HCT116 (cell line): ENCODE measurements around the gene PRKCA. TPM values are rescaled to one million over a fixed set of nuclear protein-coding genes. Genes with fewer than 3 reads are reported as not detected.

Experiments used
- ATAC-seq: fragments of 200-7000 bp; cut with Tn5 transposase; 2 replicates; pipeline ENCODE4 v1.9.1; 2020; ENCODE audit warnings: mild to moderate bottlenecking, moderate library complexity
- BruUV-seq: library from RNA; stranded (reverse); fragments of 400-500 nt; replicated peaks from 2 replicates; lab custom pipeline; 2021; lab: Mats Ljungman, UMichigan
- CTCF ChIA-PET: fragments of 300-600 bp; sonication (Branson Sonifier 250); formaldehyde crosslinking; loops from one replicate; lab custom pipeline; 2021; ENCODE audit warnings: antibody characterized with exemption; lab: Charles Lee
- POLR2A ChIA-PET: fragments of 300-600, 350-600 bp; sonication (Branson Sonifier 250); formaldehyde crosslinking; loops from one replicate; lab custom pipeline; 2021; ENCODE audit warnings: antibody characterized with exemption; lab: Charles Lee
- RAD21 ChIA-PET, 2 experiments: fragments of 300-600 bp; sonication (Branson Sonifier 250); formaldehyde crosslinking; loops; one replicate each; lab custom pipeline; 2023; ENCODE audit warnings: low total read pairs in 2 of 2; ENCODE audit not compliant: uncharacterized antibody in 2 of 2, unreplicated experiment in 2 of 2, low non-redundant PET in 1 of 2; lab: Charles Lee
- DNase-seq: peaks from one replicate; pipeline ENCODE4 v3.0.0-alpha.2; 2010; ENCODE audit warnings: low read depth, low spot score
- H2AFZ ChIP-seq: fragments of 200-600 bp; shearing (Covaris generic), sonication (generic); 2 replicates; pipeline ENCODE4 v1.6.1; 2017; ENCODE audit warnings: low read depth, mixed run types, mixed read lengths, antibody characterized with exemption, low read length; ENCODE audit not compliant: poor library complexity, severe bottlenecking
- H3K27ac ChIP-seq: 2 replicates; pipeline ENCODE4 v1.5.1; 2012; ENCODE audit warnings: low read depth, low read length
- H3K27me3 ChIP-seq: fragments of 200-600 bp; sonication (generic); 2 replicates; pipeline ENCODE4 v1.6.1; 2016; ENCODE audit warnings: mixed run types, low read length, mixed read lengths; ENCODE audit not compliant: insufficient read depth
- H3K36me3 ChIP-seq, 2 experiments: fragments of 200-500 bp in 1 of 2; fragments of 200-600 bp in 1 of 2; sonication (Bioruptor generic) in 1 of 2; sonication (generic) in 1 of 2; 2 replicates each; pipeline versions ENCODE4 v1.5.1 to v1.6.1; 2014 to 2016; ENCODE audit warnings: low read length in 2 of 2, inconsistent platforms in 1 of 2, mixed read lengths in 1 of 2, mixed run types in 1 of 2; ENCODE audit not compliant: insufficient read depth in 2 of 2, control insufficient read depth in 1 of 2
- H3K4me1 ChIP-seq, 2 experiments: fragments of 200-600 bp in 1 of 2; sonication (generic) in 1 of 2; 2 replicates each; pipeline versions ENCODE4 v1.5.1 to v1.6.1; 2012 to 2017; ENCODE audit warnings: low read length in 2 of 2, inconsistent platforms in 1 of 2, mild to moderate bottlenecking in 1 of 2, mixed read lengths in 1 of 2, mixed run types in 1 of 2, moderate library complexity in 1 of 2; ENCODE audit not compliant: insufficient read depth in 2 of 2, control insufficient read depth in 1 of 2
- H3K4me2 ChIP-seq: fragments of 200-600 bp; sonication (generic); 2 replicates; pipeline ENCODE4 v1.6.1; 2017; ENCODE audit warnings: mixed run types, low read length, mixed read lengths
- H3K4me3 ChIP-seq, 2 experiments: fragments of 200-600 bp in 1 of 2; sonication (generic) in 1 of 2; replicated peaks in 1 of 2; 2 replicates each; pipeline ENCODE4 v1.5.1; 2011 to 2016; ENCODE audit warnings: low read length in 2 of 2, control low read depth in 1 of 2, low read depth in 1 of 2, mild to moderate bottlenecking in 1 of 2, mixed read lengths in 1 of 2, mixed run types in 1 of 2
- H3K79me2 ChIP-seq: fragments of 200-600 bp; sonication (generic); 2 replicates; pipeline ENCODE4 v1.6.1; 2017; ENCODE audit warnings: mild to moderate bottlenecking, mixed run types, low read length, moderate library complexity, mixed read lengths; ENCODE audit not compliant: insufficient read depth
- H3K9ac ChIP-seq: fragments of 200-600 bp; sonication (generic); 2 replicates; pipeline ENCODE4 v1.6.1; 2016; ENCODE audit warnings: low read length, mixed read lengths
- H3K9me2 ChIP-seq: fragments of 200-600 bp; sonication (generic), shearing (Covaris generic); 2 replicates; pipeline ENCODE4 v1.6.1; 2017; ENCODE audit warnings: mixed run types, mild to moderate bottlenecking, moderate library complexity; ENCODE audit not compliant: insufficient read depth
- H3K9me3 ChIP-seq, 2 experiments: fragments of 200-500 bp in 1 of 2; fragments of 200-600 bp in 1 of 2; sonication (Bioruptor generic) in 1 of 2; sonication (generic) in 1 of 2; 2 replicates each; pipeline ENCODE4 v1.6.1; 2014 to 2017; ENCODE audit warnings: low read length in 2 of 2, mixed read lengths in 2 of 2, inconsistent platforms in 1 of 2, low read depth in 1 of 2, mild to moderate bottlenecking in 1 of 2, mixed run types in 1 of 2, moderate library complexity in 1 of 2; ENCODE audit not compliant: control insufficient read depth in 1 of 2, insufficient read depth in 1 of 2
- H4K20me1 ChIP-seq: fragments of 200-600 bp; sonication (generic), shearing (Covaris generic); 2 replicates; pipeline ENCODE4 v1.6.1; 2017; ENCODE audit warnings: mixed run types, mild to moderate bottlenecking, moderate library complexity; ENCODE audit not compliant: insufficient read depth
- CBX3 ChIP-seq: IDR thresholded peaks from 2 replicates; pipeline ENCODE4 v1.6.1; 2012; ENCODE audit warnings: low read depth
- CEBPB ChIP-seq: IDR thresholded peaks from 2 replicates; pipeline ENCODE4 v1.6.1; 2012; ENCODE audit warnings: low read depth
- EGR1 ChIP-seq: IDR thresholded peaks from 2 replicates; pipeline ENCODE4 v1.6.1; 2012; ENCODE audit warnings: low read depth
- ELF1 ChIP-seq: IDR thresholded peaks from 2 replicates; pipeline ENCODE4 v1.6.1; 2012; ENCODE audit warnings: low read depth, borderline replicate concordance
- EZH2phosphoT487 ChIP-seq: fragments of 200-600 bp; IDR thresholded peaks from 2 replicates; pipeline ENCODE4 v1.6.1; 2018; ENCODE audit warnings: antibody characterized with exemption, borderline replicate concordance
- JUND ChIP-seq: IDR thresholded peaks from 2 replicates; pipeline ENCODE4 v1.6.1; 2012
- POLR2A ChIP-seq: IDR thresholded peaks from 2 replicates; pipeline ENCODE4 v1.7.0; 2011; ENCODE audit warnings: borderline replicate concordance; ENCODE audit not compliant: insufficient read depth, insufficient read length; ENCODE audit errors: extremely low read depth
- POLR2AphosphoS5 ChIP-seq: IDR thresholded peaks from 2 replicates; pipeline ENCODE4 v1.6.1; 2011; ENCODE audit warnings: mild to moderate bottlenecking, low read depth, low read length, moderate library complexity
- RAD21 ChIP-seq: IDR thresholded peaks from 2 replicates; pipeline ENCODE4 v1.6.1; 2012; ENCODE audit warnings: low read depth, mild to moderate bottlenecking
- SIN3A ChIP-seq: IDR thresholded peaks from 2 replicates; pipeline ENCODE4 v1.6.1; 2012; ENCODE audit warnings: low read depth
- SP1 ChIP-seq: IDR thresholded peaks from 2 replicates; pipeline ENCODE4 v1.6.1; 2012; ENCODE audit warnings: low read depth
- TCF7L2 ChIP-seq: IDR thresholded peaks from 2 replicates; pipeline ENCODE4 v1.7.0; 2011; ENCODE audit warnings: borderline replicate concordance, inconsistent platforms; ENCODE audit not compliant: insufficient read depth, insufficient read length; ENCODE audit errors: extremely low read depth
- YY1 ChIP-seq: IDR thresholded peaks from 2 replicates; pipeline ENCODE4 v1.6.1; 2011; ENCODE audit warnings: low read length, low read depth, moderate library complexity, mild to moderate bottlenecking; ENCODE audit not compliant: insufficient replicate concordance; ENCODE audit errors: extremely low read depth
- intact Hi-C: fragments of 100-400 bp; cut with micrococcal nuclease; formaldehyde crosslinking; loops from 2 replicates; pipeline ENCODE4 v1.10.0; 2022
- total RNA-seq: library from RNA; stranded (reverse); gene quantifications from one replicate; pipeline ENCODE4 v1.2.1, GENCODE V29; 2021; ENCODE audit not compliant: unreplicated experiment
- TF ChIP-seq, protein P1 (sequence below): IDR thresholded peaks from 2 replicates; pipeline ENCODE4 v1.6.1; 2012; ENCODE audit warnings: low read depth
- TF ChIP-seq, protein P2 (sequence below): IDR thresholded peaks from 2 replicates; pipeline ENCODE4 v1.6.1; 2012
- TF ChIP-seq, protein P3 (sequence below): IDR thresholded peaks from 2 replicates; pipeline ENCODE4 v1.6.1; 2011; ENCODE audit warnings: mild to moderate bottlenecking, low read length, moderate library complexity; ENCODE audit not compliant: insufficient replicate concordance; ENCODE audit errors: extremely low read depth
- TF ChIP-seq, protein P4 (sequence below), 3 experiments: fragments of 200-600 bp in 1 of 3; sonication (generic) in 1 of 3; IDR thresholded peaks in 2 of 3; conservative IDR thresholded peaks in 1 of 3; 2 replicates each; pipeline ENCODE4 v1.5.1; 2012 to 2017; ENCODE audit warnings: low read depth in 2 of 3, low read length in 2 of 3, antibody characterized with exemption in 1 of 3, borderline replicate concordance in 1 of 3, control low read depth in 1 of 3, mild to moderate bottlenecking in 1 of 3, mixed read lengths in 1 of 3, mixed run types in 1 of 3, moderate library complexity in 1 of 3; ENCODE audit not compliant: insufficient read depth in 1 of 3

PRKCA gene
- total RNA-seq, 1 experiment from 2014 or later = 18.8 TPM

DNA sequence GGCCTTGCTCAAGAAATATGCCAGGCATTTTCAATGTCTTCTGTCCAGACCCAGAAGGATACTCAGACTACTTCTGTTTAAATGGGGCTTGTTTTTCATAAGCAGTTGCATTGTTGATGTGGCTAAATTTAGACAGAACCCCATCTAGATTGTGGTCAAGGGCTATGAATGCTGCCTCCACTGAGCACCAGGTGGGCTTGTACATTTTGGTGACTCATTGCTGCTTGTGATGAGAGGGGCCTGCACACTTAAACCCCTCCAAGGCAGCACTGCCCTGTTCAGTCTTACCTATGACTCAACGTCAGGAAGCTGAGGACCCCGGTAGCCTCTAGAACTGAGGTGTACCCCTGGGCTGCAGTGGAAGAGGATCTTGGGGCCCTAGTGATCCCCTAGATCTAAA is 144.0 kb downstream of the PRKCA start:
- Histone ChIP-seq H3K4me1 (no peaks in the 10 kb centered on the region), H3K4me3 (no peak overlapping the region), H3K9me2 (no peaks in the 10 kb centered on the region), H3K4me2 (no peak overlapping the region), H3K27me3 (no peaks in the 10 kb centered on the region), H2AFZ (no peak overlapping the region), H3K79me2 (no peaks in the 10 kb centered on the region), H3K27ac (no peak overlapping the region), H4K20me1 (no peaks in the 10 kb centered on the region), H3K9ac (no peak overlapping the region), H3K9me3 (no peaks in the 10 kb centered on the region), H3K36me3 (no peaks in the 10 kb centered on the region)
- no TSS peak for BruUV-seq
- CTCF ChIA-PET = no interaction called here
- TF ChIP-seq POLR2A (no peak), ELF1 (no peak), RAD21 (no peak), POLR2AphosphoS5 (no peak), TCF7L2 (no peak), SP1 (no peak), JUND (no peak), SIN3A (no peak), CBX3 (no peak), EZH2phosphoT487 (no peak), CEBPB (no peak), YY1 (no peak), EGR1 (no peak)
- TF ChIP-seq, protein P1, sequence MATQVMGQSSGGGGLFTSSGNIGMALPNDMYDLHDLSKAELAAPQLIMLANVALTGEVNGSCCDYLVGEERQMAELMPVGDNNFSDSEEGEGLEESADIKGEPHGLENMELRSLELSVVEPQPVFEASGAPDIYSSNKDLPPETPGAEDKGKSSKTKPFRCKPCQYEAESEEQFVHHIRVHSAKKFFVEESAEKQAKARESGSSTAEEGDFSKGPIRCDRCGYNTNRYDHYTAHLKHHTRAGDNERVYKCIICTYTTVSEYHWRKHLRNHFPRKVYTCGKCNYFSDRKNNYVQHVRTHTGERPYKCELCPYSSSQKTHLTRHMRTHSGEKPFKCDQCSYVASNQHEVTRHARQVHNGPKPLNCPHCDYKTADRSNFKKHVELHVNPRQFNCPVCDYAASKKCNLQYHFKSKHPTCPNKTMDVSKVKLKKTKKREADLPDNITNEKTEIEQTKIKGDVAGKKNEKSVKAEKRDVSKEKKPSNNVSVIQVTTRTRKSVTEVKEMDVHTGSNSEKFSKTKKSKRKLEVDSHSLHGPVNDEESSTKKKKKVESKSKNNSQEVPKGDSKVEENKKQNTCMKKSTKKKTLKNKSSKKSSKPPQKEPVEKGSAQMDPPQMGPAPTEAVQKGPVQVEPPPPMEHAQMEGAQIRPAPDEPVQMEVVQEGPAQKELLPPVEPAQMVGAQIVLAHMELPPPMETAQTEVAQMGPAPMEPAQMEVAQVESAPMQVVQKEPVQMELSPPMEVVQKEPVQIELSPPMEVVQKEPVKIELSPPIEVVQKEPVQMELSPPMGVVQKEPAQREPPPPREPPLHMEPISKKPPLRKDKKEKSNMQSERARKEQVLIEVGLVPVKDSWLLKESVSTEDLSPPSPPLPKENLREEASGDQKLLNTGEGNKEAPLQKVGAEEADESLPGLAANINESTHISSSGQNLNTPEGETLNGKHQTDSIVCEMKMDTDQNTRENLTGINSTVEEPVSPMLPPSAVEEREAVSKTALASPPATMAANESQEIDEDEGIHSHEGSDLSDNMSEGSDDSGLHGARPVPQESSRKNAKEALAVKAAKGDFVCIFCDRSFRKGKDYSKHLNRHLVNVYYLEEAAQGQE = no peak
- TF ChIP-seq, protein P2, sequence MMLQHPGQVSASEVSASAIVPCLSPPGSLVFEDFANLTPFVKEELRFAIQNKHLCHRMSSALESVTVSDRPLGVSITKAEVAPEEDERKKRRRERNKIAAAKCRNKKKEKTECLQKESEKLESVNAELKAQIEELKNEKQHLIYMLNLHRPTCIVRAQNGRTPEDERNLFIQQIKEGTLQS = no peak
- TF ChIP-seq, protein P3, sequence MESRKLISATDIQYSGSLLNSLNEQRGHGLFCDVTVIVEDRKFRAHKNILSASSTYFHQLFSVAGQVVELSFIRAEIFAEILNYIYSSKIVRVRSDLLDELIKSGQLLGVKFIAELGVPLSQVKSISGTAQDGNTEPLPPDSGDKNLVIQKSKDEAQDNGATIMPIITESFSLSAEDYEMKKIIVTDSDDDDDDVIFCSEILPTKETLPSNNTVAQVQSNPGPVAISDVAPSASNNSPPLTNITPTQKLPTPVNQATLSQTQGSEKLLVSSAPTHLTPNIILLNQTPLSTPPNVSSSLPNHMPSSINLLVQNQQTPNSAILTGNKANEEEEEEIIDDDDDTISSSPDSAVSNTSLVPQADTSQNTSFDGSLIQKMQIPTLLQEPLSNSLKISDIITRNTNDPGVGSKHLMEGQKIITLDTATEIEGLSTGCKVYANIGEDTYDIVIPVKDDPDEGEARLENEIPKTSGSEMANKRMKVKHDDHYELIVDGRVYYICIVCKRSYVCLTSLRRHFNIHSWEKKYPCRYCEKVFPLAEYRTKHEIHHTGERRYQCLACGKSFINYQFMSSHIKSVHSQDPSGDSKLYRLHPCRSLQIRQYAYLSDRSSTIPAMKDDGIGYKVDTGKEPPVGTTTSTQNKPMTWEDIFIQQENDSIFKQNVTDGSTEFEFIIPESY = no peak
- TF ChIP-seq, protein P4, sequence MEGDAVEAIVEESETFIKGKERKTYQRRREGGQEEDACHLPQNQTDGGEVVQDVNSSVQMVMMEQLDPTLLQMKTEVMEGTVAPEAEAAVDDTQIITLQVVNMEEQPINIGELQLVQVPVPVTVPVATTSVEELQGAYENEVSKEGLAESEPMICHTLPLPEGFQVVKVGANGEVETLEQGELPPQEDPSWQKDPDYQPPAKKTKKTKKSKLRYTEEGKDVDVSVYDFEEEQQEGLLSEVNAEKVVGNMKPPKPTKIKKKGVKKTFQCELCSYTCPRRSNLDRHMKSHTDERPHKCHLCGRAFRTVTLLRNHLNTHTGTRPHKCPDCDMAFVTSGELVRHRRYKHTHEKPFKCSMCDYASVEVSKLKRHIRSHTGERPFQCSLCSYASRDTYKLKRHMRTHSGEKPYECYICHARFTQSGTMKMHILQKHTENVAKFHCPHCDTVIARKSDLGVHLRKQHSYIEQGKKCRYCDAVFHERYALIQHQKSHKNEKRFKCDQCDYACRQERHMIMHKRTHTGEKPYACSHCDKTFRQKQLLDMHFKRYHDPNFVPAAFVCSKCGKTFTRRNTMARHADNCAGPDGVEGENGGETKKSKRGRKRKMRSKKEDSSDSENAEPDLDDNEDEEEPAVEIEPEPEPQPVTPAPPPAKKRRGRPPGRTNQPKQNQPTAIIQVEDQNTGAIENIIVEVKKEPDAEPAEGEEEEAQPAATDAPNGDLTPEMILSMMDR (IDR thresholded peaks at IDR 0.05 in 2 of 3, conservative IDR thresholded peaks at IDR 0.05 in 1 of 3; ENCODE audit: borderline replicate concordance in 1 of 3, insufficient read depth in 1 of 3, low read depth in 2 of 3, low read length in 2 of 3) = no peak
- POLR2A ChIA-PET = no interaction called here
- no peak for ATAC-seq
- RAD21 ChIA-PET = no interaction called here
- intact Hi-C loops = no loop called here
- DNase-seq = no peak
